Peyer's patch (tissue), 4 donors: Measurements from ENCODE around the gene ZBTB49.

ENCODE experiments used
- POLR2A ChIP-seq, 2 donors: fragments of 450-650 bp; IDR thresholded peaks; one replicate each; pipeline ENCODE4 v1.5.1; 2017; ENCODE audit warnings: antibody characterized with exemption in 2 of 2, mild to moderate bottlenecking in 2 of 2, moderate library complexity in 2 of 2
- TF ChIP-seq, protein P1 (sequence below), 6 experiments: fragments of 450-650 bp in 4 of 6; fragments of 200-600 bp in 2 of 6; sonication (generic) in 1 of 6; IDR thresholded peaks; one replicate each; pipeline ENCODE4 v1.5.1; 2017 to 2019; ENCODE audit warnings: antibody characterized with exemption in 6 of 6, mild to moderate bottlenecking in 3 of 6, moderate library complexity in 1 of 6

DNA sequence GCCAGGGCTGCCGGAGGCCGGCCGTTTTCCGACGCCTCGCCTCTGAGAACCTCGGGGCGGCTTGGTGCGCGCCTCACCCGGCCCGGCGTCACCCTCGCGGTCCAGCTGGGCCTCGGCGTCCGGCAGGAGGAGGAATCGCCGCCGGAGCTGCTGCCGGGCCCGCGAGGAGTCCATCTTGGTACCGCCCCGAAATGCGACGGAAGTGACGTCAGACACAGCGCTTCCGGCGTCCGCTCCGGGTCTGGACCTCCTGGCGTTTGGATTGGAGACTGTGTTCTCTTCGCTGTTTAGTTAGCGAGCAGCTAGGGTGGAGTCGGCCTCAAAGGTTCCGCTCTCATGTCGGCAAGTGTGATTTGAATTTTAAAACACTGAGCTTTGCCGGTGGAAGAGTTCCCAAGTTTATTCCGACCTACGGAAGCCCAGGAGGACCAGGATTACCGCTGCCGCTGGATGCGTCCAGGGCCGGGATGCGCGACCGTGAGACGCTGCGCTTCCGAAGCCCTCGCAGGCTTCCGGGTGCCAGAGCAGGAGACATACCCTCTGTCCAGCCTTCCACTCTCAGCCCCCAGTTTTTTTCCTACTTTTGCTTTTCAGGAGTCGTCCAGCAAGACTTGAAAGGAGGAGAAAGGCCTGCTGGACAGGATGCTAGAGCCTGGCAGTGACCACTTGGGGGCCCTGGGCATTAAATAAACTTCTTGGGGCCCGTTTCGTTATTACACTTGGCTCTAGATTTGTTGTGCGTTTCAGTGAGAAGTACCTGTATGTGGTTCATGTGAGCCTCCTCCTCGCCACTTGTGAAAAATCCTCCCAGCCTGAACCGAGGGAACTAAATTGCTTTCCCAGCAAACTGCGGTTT is 41.8 kb upstream of the ZBTB49 start, which contains the start of gene TMEM128:
- TF ChIP-seq, protein P1, sequence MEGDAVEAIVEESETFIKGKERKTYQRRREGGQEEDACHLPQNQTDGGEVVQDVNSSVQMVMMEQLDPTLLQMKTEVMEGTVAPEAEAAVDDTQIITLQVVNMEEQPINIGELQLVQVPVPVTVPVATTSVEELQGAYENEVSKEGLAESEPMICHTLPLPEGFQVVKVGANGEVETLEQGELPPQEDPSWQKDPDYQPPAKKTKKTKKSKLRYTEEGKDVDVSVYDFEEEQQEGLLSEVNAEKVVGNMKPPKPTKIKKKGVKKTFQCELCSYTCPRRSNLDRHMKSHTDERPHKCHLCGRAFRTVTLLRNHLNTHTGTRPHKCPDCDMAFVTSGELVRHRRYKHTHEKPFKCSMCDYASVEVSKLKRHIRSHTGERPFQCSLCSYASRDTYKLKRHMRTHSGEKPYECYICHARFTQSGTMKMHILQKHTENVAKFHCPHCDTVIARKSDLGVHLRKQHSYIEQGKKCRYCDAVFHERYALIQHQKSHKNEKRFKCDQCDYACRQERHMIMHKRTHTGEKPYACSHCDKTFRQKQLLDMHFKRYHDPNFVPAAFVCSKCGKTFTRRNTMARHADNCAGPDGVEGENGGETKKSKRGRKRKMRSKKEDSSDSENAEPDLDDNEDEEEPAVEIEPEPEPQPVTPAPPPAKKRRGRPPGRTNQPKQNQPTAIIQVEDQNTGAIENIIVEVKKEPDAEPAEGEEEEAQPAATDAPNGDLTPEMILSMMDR (IDR thresholded peaks at IDR 0.05), result peak in 3 of 6 experiments; percentile 25 to 45 (median 44)
- peak; percentile 65 to 83 for TF ChIP-seq POLR2A (IDR thresholded peaks at IDR 0.05)
